Gastroesophageal sphincter (tissue), 3 donors: ENCODE results near the gene RNF175.

Source experiments
- EP300 ChIP-seq: sonication (generic); formaldehyde crosslinking; IDR thresholded peaks from one replicate; pipeline ENCODE4 v1.6.1; 2017; ENCODE audit warnings: antibody characterized with exemption, mild to moderate bottlenecking
- POLR2AphosphoS5 ChIP-seq: sonication (generic); formaldehyde crosslinking; IDR thresholded peaks from one replicate; pipeline ENCODE4 v1.6.1; 2017; ENCODE audit warnings: antibody characterized with exemption
- TF ChIP-seq, protein P1 (sequence below), 4 experiments: fragments of 200-600 bp in 2 of 4; fragments of 450-650 bp in 2 of 4; sonication (generic) in 1 of 4; IDR thresholded peaks; one replicate each; pipeline ENCODE4 v1.5.1; 2017 to 2019; ENCODE audit warnings: antibody characterized with exemption in 4 of 4, mild to moderate bottlenecking in 2 of 4, moderate library complexity in 2 of 4

DNA sequence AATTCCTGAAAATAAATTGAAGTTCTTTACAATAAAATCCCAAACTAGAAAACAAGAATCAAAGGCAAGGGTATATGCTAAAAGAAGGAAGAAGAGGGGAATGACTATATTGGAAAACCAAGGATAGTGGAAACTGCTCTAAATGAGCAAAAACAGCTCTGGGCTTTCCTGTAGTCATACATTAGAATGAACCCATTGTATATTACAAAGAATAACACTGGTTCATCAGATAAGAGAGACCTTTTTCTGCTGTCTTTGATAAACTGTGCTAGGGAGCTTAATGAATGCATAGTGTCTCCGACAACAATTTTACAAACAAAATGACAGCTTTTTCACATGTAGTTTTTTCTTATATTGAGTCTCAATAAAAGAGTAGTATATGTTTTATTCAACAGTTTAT, 49.1 kb downstream of the RNF175 start:
- TF ChIP-seq POLR2AphosphoS5: no peak
- TF ChIP-seq, protein P1, sequence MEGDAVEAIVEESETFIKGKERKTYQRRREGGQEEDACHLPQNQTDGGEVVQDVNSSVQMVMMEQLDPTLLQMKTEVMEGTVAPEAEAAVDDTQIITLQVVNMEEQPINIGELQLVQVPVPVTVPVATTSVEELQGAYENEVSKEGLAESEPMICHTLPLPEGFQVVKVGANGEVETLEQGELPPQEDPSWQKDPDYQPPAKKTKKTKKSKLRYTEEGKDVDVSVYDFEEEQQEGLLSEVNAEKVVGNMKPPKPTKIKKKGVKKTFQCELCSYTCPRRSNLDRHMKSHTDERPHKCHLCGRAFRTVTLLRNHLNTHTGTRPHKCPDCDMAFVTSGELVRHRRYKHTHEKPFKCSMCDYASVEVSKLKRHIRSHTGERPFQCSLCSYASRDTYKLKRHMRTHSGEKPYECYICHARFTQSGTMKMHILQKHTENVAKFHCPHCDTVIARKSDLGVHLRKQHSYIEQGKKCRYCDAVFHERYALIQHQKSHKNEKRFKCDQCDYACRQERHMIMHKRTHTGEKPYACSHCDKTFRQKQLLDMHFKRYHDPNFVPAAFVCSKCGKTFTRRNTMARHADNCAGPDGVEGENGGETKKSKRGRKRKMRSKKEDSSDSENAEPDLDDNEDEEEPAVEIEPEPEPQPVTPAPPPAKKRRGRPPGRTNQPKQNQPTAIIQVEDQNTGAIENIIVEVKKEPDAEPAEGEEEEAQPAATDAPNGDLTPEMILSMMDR (IDR thresholded peaks at IDR 0.05): no peak
- TF ChIP-seq EP300: no peak
